Measurements from ENCODE around the gene PARS2. TPM values are rescaled to one million over a fixed set of nuclear protein-coding genes. Genes with fewer than 3 reads are reported as not detected.

The PARS2 gene
- total RNA-seq, 8 experiments from 2014 or later, result 4.4 to 11.3 (median 8.4) TPM

DNA sequence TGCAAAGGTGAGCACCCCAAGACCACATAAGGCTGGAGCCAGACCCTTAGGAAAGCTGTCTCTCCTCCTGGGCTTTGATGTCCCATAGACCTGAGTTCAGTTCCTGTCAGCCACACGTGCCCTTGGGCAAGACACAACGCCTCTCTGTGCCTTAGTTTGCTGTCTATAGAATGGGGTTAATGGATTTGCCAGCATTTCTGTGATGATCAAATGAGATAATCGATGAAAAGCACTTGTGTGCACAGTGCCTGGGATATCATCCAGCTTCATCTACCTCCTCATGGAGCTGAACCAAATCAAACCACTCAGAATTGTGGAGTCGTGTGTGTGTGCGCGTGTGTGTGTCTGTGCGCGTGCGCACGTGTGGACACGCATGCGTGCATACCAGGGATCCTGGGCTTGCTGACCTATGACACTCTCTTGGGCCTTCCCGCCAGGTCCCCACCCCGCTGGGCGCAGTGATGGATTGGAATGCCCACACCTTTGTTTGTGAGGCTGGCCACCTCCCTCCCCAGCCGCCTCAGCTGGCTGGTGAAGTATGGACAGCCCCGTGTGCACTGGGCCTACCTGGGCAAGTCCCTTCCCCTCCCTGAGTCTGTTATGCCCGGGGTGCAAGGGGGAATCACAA lies 31.6 kb upstream of the PARS2 start:
- no peak for ATAC-seq (replicated peaks in 6 of 8)
- in situ Hi-C loops (cut with MboI; ENCODE audit: low pct_unique_long_range_greater_than_20kb in 2 of 9, low sequenced_read_pairs in 9 of 9, unreplicated experiment in 9 of 9), result loop anchor here in 1 of 9 experiments (25.0 kb wide), 1 partner anchor 734 kb away; the partner anchor contains the start of genes TCEANC2 and TMEM59
- Histone ChIP-seq H3K4me3 (no peak overlapping the region), H3K4me1 (replicated peaks in 1 of 2) (peaks cover 18 to 26% of the 10 kb centered on the region in 2 donors), H3K27ac (no peak overlapping the region)
- 60 to 100% (median 90%) methylated on average over 1 to 16 of the region's 18 CpGs; no CpG with 5 or more reads in 3 of the 10 experiments for WGBS, 10 experiments

DNA sequence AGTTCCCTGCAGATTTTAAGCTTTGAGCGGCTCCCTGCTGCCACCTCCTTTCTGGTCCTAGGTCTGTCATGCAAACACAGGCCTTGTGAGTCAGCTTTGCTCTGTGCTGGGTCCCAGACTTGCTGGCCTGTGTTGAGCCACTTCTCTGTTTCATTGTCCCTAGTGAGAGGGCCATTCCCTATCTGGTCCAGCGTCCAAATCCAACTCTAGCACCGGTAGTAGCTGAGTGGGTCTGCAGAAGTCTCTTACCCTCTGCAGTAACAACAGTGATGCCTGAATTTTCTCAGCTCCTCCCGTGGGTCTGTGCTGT lies 31.0 kb upstream of the PARS2 start:
- peak in 7 of 8 experiments; percentile 16 to 66 (median 62) for ATAC-seq (replicated peaks in 6 of 8)
- in situ Hi-C loops (cut with MboI; ENCODE audit: low pct_unique_long_range_greater_than_20kb in 2 of 9, low sequenced_read_pairs in 9 of 9, unreplicated experiment in 9 of 9), result loop anchor here in 1 of 9 experiments (25.0 kb wide), 1 partner anchor 733 kb away; the partner anchor contains the start of genes TCEANC2 and TMEM59
- Histone ChIP-seq H3K4me1 (replicated peaks in 1 of 2) (peaks cover 18 to 26% of the 10 kb centered on the region in 2 donors), H3K27ac (no peak overlapping the region), H3K4me3 (no peak overlapping the region)
- 33 to 80% (median 62%) methylated on average over 2 to 4 of the region's 4 CpGs; no CpG with 5 or more reads in 5 of the 10 experiments for WGBS, 10 experiments

DNA sequence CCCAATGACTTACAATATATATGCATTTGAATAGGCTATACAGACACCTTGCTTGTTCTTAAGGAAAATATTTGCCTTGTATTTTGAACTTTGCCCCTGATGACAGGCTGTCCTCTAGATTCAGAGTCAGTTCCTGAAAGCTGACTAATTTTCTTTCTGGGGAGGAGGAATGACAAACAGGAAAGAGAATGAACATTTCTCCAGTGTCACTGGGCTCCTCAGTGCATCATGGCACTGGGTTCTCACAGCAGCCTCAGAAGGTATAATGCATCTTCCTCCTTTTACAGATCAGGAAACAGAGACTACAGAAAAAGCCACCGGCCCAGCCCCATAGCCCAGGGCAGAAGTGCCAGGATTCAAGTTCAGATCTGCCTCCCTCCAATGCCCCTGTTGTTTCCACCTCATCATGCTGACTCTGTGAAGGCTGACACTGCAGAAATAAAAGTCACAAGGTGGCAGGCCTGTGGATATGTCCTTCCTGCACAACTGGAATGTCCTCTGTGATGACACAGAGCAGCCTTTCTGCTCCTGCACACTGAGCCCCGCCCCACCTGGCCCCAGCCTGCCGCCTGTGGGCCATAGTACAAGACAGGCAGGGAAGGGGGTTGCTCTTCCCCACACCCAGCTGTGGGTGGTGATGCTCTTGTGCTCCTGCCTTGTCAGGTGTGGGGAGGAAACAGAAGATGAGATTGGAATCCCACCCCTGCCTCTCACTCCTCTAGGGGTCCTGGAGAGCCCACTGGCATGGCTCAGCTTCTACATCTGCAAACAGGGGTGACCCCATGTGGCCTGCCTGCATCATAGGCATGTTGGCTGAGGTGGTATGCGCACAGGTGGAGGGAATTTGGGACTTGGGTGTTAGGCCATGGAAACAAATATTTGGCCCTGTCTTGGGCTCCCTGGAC lies 30.4 kb upstream of the PARS2 start:
- WGBS, 10 experiments, result 0 to 86% (median 83%) methylated on average over 1 to 2 of the region's 4 CpGs; no CpG with 5 or more reads in 3 of the 10 experiments
- peak in 6 of 8 experiments; percentile 16 to 86 (median 83) for ATAC-seq (replicated peaks in 6 of 8)
- Histone ChIP-seq H3K4me1 (replicated peaks in 1 of 2) (peaks cover 18 to 27% of the 10 kb centered on the region in 2 donors), H3K27ac (peak overlapping the region in 1 of 2 donors; percentile 31), H3K4me3 (no peak overlapping the region)
- in situ Hi-C loops (cut with MboI; ENCODE audit: low pct_unique_long_range_greater_than_20kb in 2 of 9, low sequenced_read_pairs in 9 of 9, unreplicated experiment in 9 of 9), result loop anchor here in 1 of 9 experiments (25.0 kb wide), 1 partner anchor 732 kb away; the partner anchor contains the start of genes TCEANC2 and TMEM59

DNA sequence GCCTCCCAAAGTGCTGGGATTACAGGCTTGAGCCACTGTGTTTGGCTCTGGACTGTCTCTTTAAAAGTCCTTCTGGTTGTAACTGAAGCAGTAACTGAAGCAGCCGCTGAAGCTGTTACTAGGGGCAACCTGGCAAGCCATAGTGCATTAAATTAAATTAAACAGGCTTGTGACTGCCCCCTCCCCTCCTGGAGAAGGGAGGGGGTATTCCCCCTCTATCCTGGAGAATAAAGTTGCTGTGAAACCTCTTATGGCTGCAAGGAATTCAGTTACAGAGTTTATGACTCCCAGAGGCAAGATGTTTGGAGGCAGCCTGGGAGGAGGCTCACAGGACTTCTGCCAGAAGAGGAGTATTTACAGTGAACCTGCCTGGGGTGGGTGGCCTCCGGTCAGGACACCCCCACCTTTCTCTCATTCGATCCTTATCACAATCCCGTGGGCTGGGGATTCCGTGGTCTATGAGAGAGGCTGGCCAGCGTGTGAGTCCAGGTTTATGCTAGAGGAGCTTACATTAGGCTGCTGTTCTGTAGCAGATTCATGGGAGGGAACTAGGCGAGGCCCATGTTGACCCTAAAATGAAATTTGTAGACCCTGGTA lies 28.5 kb upstream of the PARS2 start:
- 0 to 48% (median 8%) methylated on average over 1 to 7 of the region's 7 CpGs; no CpG with 5 or more reads in 4 of the 10 experiments for WGBS, 10 experiments
- Histone ChIP-seq H3K4me1 (replicated peaks in 1 of 2) (peaks cover 24 to 44% of the 10 kb centered on the region in 2 donors), H3K4me3 (no peak overlapping the region), H3K27ac (no peak overlapping the region)
- ATAC-seq (replicated peaks in 6 of 8), result peak in 6 of 8 experiments; percentile 26 to 79 (median 70)
- in situ Hi-C loops (cut with MboI; ENCODE audit: low pct_unique_long_range_greater_than_20kb in 2 of 9, low sequenced_read_pairs in 9 of 9, unreplicated experiment in 9 of 9), result loop anchor here in 1 of 9 experiments (25.0 kb wide), 1 partner anchor 730 kb away; the partner anchor contains the start of genes TCEANC2 and TMEM59

DNA sequence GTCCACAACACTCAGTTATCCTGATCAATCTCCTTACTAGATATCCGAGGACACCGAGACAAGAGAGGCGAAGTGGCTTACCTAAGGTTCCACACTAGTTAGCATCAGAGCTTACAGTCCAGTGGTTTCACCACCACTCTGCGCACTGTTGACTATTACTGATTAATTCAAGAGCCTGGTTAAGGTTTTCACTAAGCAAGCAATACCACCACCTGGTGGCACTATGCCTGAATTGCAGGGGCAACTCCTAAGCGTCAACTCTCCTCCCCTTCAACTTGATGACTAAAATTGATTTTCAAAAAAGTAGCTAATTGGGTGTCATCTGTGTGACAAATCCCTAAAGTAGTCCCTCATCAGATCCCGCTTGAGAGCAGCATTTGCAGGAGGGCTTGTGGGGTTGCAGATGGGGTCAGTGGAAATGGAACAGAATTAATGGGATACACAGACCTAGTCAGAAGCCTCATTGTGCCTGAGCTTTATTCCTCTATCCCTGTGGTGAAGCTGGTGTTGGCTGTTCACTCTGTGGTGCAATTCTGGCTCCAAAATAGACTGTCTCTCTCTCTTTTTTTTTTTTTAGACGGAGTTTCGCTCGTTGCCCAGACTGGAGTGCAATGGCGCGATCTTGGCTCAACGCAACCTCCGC lies 27.7 kb upstream of the PARS2 start:
- in situ Hi-C loops (cut with MboI; ENCODE audit: low pct_unique_long_range_greater_than_20kb in 2 of 9, low sequenced_read_pairs in 9 of 9, unreplicated experiment in 9 of 9), result loop anchor here in 1 of 9 experiments (25.0 kb wide), 1 partner anchor 730 kb away; the partner anchor contains the start of genes TCEANC2 and TMEM59
- WGBS, 10 experiments, result 33 to 100% (median 86%) methylated on average over 1 to 13 of the region's 13 CpGs; no CpG with 5 or more reads in 2 of the 10 experiments
- peak in 1 of 8 experiments; percentile 15 for ATAC-seq (replicated peaks in 6 of 8)
- H3K4me3 ChIP-seq, result no peak overlapping the region
- peaks cover 24 to 44% of the 10 kb centered on the region in 2 donors for H3K4me1 ChIP-seq (replicated peaks in 1 of 2)
- H3K27ac ChIP-seq, result no peak overlapping the region

DNA sequence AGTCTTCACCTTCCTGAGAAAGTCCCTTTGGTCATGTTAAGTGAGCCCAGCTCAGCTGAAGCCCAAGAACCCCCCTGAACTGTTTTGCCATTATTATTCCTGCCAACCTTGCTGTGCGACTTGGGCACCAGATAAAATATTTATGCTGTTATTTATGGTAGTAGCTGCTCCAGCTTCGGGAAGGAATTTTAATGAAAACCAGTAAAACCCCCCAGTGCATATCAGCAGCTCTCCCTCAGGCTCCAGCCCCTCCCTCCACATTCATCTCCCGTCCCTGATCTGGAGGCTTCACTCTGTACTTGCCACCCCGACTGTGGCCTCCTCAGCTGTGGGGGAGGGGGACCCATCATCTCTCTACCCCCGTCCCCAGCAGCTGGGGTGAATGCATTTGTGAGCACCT lies 24.1 kb upstream of the PARS2 start:
- ATAC-seq (replicated peaks in 6 of 8), result peak in 2 of 8 experiments; percentile 15
- Histone ChIP-seq H3K27ac (no peak overlapping the region), H3K4me1 (replicated peaks in 1 of 2) (peaks cover 16 to 27% of the 10 kb centered on the region in 2 donors), H3K4me3 (no peak overlapping the region)
- in situ Hi-C loops (cut with MboI; ENCODE audit: low pct_unique_long_range_greater_than_20kb in 2 of 9, low sequenced_read_pairs in 9 of 9, unreplicated experiment in 9 of 9), result loop anchor here in 1 of 9 experiments (25.0 kb wide), 1 partner anchor 726 kb away; the partner anchor contains the start of genes TCEANC2 and TMEM59
- WGBS, 10 experiments, result 0 to 23% (median 21%) methylated on average over 1 to 4 of the region's 5 CpGs; no CpG with 5 or more reads in 6 of the 10 experiments

DNA sequence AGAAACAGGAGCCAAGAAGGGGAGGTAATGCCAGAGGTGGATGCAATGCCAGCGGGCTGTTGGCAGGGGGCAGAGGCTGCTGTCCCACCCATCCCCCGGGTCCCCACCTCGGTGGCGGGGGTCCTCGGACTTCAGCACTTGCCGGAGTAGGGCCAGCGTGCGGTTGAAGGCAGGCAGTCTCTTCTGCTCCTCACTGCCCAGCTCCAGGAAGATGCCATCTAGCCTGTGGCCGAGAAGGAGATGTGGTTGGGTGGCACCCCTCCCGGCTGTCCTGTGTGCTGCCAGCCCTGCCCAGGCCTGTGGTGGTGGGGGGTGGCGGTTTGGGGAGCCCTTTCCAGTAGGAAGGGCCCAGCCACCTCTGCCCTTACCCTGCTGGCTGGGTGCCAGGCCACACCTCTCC lies 23.3 kb upstream of the PARS2 start:
- ATAC-seq (replicated peaks in 6 of 8), result no peak
- in situ Hi-C loops (cut with MboI; ENCODE audit: low pct_unique_long_range_greater_than_20kb in 2 of 9, low sequenced_read_pairs in 9 of 9, unreplicated experiment in 9 of 9), result loop anchor here in 1 of 9 experiments (25.0 kb wide), 1 partner anchor 725 kb away; the partner anchor contains the start of genes TCEANC2 and TMEM59
- peaks cover 10 to 21% of the 10 kb centered on the region in 2 donors for H3K4me1 ChIP-seq (replicated peaks in 1 of 2)
- WGBS, 10 experiments, result 83 to 100% (median 97%) methylated on average over 1 to 7 of the region's 11 CpGs; no CpG with 5 or more reads in 7 of the 10 experiments
- H3K27ac ChIP-seq, result no peak overlapping the region
- no peak overlapping the region for H3K4me3 ChIP-seq

DNA sequence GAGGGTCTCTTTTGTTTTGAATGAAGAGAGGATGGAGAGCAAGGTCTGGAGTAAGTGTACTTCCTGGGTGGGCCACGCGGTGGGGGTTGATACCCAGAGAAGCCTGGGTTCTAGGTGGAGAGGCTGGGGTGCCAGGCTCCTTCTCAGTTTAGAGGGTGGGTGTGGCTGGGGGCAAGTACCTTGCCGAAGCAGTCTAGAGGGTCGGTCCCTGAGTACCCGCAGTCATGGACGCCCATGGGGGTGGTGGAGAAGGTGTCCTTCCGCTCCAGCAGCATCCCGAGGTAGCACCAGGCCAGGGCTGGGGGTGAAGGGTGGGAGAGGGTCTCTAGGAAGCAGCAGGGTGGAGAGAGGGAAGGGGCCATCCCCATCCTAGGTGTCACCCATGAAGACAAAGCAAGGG lies 22.5 kb upstream of the PARS2 start:
- in situ Hi-C loops (cut with MboI; ENCODE audit: low pct_unique_long_range_greater_than_20kb in 2 of 9, low sequenced_read_pairs in 9 of 9, unreplicated experiment in 9 of 9), result loop anchor here in 1 of 9 experiments (25.0 kb wide), 1 partner anchor 724 kb away; the partner anchor contains the start of genes TCEANC2 and TMEM59
- WGBS, 10 experiments, result 70 to 100% methylated on average over 2 of the region's 8 CpGs; no CpG with 5 or more reads in 8 of the 10 experiments
- no peak overlapping the region for H3K4me3 ChIP-seq
- ATAC-seq (replicated peaks in 6 of 8), result no peak
- H3K27ac ChIP-seq, result no peak overlapping the region
- peaks cover 6 to 18% of the 10 kb centered on the region in 2 donors for H3K4me1 ChIP-seq (replicated peaks in 1 of 2)

DNA sequence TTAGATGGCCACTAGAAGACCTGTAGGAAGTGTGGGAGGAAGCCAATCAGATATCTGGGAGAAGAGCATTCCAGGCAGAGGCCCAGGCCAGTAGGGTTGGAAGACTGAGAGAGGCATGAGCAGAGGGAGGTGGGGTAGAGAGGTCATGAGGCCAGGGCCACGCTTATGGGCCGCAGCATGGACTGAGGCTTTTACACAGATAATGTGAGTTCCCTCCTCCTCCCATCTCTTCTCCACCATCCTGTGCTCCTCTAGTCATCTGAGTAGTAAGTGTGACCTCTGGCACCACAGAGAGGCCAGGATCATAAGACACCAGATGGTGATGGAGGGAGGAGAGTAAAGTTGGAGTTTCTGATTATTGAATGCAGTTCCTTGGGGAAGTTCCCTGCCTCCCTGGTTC lies 19.7 kb upstream of the PARS2 start:
- in situ Hi-C loops (cut with MboI; ENCODE audit: low pct_unique_long_range_greater_than_20kb in 2 of 9, low sequenced_read_pairs in 9 of 9, unreplicated experiment in 9 of 9), result loop anchor here in 1 of 9 experiments (25.0 kb wide), 1 partner anchor 722 kb away; the partner anchor contains the start of genes TCEANC2 and TMEM59
- Histone ChIP-seq H3K27ac (no peak overlapping the region), H3K4me1 (replicated peaks in 1 of 2) (peaks cover 6 to 11% of the 10 kb centered on the region in 2 donors), H3K4me3 (no peak overlapping the region)
- no peak for ATAC-seq (replicated peaks in 6 of 8)
- 7 to 83% (median 61%) methylated on average over 1 to 2 of the region's 2 CpGs; no CpG with 5 or more reads in 4 of the 10 experiments for WGBS, 10 experiments

DNA sequence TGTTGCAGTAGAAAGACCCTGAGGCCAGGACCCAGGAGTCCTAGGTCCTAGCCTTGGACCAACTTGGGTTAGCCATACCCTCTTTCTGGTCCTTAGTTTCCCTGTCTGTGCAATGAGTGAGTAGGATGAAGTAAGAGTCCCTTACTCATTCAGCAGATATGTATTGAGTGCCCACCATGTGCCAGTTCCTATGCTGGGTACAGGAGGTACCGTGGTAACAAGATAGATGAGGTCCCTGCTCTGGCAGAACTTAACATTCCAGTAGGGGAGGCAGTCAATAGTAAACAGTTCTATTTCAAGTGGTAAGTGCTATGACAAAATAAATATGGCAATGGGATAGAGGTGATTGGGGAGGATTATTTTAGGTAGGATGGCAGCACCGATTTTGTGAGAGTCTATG lies 18.3 kb upstream of the PARS2 start:
- 0 to 83% (median 51%) methylated on average over 1 to 2 of the region's 2 CpGs; no CpG with 5 or more reads in 3 of the 10 experiments for WGBS, 10 experiments
- ATAC-seq (replicated peaks in 6 of 8), result peak in 1 of 8 experiments; percentile 37
- in situ Hi-C loops (cut with MboI; ENCODE audit: low pct_unique_long_range_greater_than_20kb in 2 of 9, low sequenced_read_pairs in 9 of 9, unreplicated experiment in 9 of 9), result loop anchor here in 1 of 9 experiments (25.0 kb wide), 1 partner anchor 720 kb away; the partner anchor contains the start of genes TCEANC2 and TMEM59
- no peak overlapping the region for H3K4me3 ChIP-seq
- no peaks in the 10 kb centered on the region for H3K4me1 ChIP-seq (replicated peaks in 1 of 2)
- no peak overlapping the region for H3K27ac ChIP-seq

DNA sequence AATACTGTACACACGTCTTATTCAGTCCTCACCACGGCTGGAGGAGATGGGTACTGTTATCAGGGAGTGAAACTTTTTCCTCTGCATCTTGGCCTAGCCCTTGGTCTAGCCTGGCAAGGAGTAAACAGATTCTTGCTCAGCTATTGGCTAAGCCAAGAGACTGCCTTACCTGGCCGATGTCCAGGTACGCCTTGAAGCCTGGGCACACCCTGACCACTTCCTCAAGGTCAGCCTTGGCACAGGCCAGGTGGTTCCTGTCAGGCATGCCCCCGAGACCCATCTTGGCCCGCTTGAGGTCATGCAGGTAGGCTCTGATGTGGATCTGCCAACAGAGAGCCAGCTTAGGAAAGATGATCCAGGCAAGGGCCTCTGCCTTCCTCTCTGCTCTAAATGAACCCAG lies 17.8 kb upstream of the PARS2 start:
- WGBS, 10 experiments, result 37 to 100% (median 94%) methylated on average over 1 to 5 of the region's 6 CpGs; no CpG with 5 or more reads in 3 of the 10 experiments
- Histone ChIP-seq H3K27ac (no peak overlapping the region), H3K4me1 (replicated peaks in 1 of 2) (peaks cover 0 to 4% of the 10 kb centered on the region in 2 donors), H3K4me3 (no peak overlapping the region)
- ATAC-seq (replicated peaks in 6 of 8), result no peak
- in situ Hi-C loops (cut with MboI; ENCODE audit: low pct_unique_long_range_greater_than_20kb in 2 of 9, low sequenced_read_pairs in 9 of 9, unreplicated experiment in 9 of 9), result loop anchor here in 1 of 9 experiments (25.0 kb wide), 1 partner anchor 720 kb away; the partner anchor contains the start of genes TCEANC2 and TMEM59

Measured in motor neuron (in vitro differentiated cells).